TTC549 (cell line): Measurements from ENCODE around the gene LYST.
A peak's percentile ranks its signal among the peaks of the same experiment; 100 is the strongest.

Source experiments
- FAIRE-seq: peaks from 2 replicates; lab custom pipeline; 2012; peaks lifted over from hg19 to GRCh38; lab: Jason Lieb, UNC

Gene LYST

GRCh38 chr1:235883261-235883927 is 16.7 kb upstream of the LYST start:
- FAIRE-seq, result no peak

GRCh38 chr1:235882816-235883215 is 16.1 kb upstream of the LYST start:
- FAIRE-seq, result no peak

GRCh38 chr1:235881930-235882700 is 15.4 kb upstream of the LYST start:
- no peak for FAIRE-seq

- no peak for FAIRE-seq
Observed at GRCh38 chr1:235878082-235878811, 11.5 kb upstream of the LYST start.

- FAIRE-seq, result no peak
Observed at GRCh38 chr1:235876402-235876841, 9.7 kb upstream of the LYST start.

GRCh38 chr1:235875036-235875597 is 8.4 kb upstream of the LYST start:
- no peak for FAIRE-seq

GRCh38 chr1:235874261-235874660 is 7.6 kb upstream of the LYST start:
- FAIRE-seq, result no peak

- no peak for FAIRE-seq
Observed at GRCh38 chr1:235873571-235873970, 6.9 kb upstream of the LYST start.

GRCh38 chr1:235873045-235873444 is 6.3 kb upstream of the LYST start:
- peak; percentile 22 for FAIRE-seq

GRCh38 chr1:235872270-235872669 is 5.6 kb upstream of the LYST start:
- no peak for FAIRE-seq

GRCh38 chr1:235867903-235868469 is 1.3 kb upstream of the LYST start:
- FAIRE-seq, result no peak

GRCh38 chr1:235866913-235867845 is 473 bp upstream of the LYST start:
- peak; percentile 51 for FAIRE-seq

- FAIRE-seq, result peak; percentile 32
Observed at GRCh38 chr1:235865565-235866204, 1.0 kb downstream of the LYST start.

GRCh38 chr1:235864931-235865525 is 1.7 kb downstream of the LYST start:
- FAIRE-seq, result no peak

- FAIRE-seq, result no peak
Observed at GRCh38 chr1:235864469-235864868, 2.2 kb downstream of the LYST start.

GRCh38 chr1:235863699-235864093 is 3.0 kb downstream of the LYST start:
- no peak for FAIRE-seq

GRCh38 chr1:235861857-235862256 is 4.8 kb downstream of the LYST start:
- FAIRE-seq, result no peak

- no peak for FAIRE-seq
Observed at GRCh38 chr1:235860829-235861228, 5.9 kb downstream of the LYST start.

- FAIRE-seq, result peak; percentile 42
Observed at GRCh38 chr1:235859789-235860188, 6.9 kb downstream of the LYST start.

GRCh38 chr1:235858766-235859165 is 7.9 kb downstream of the LYST start:
- FAIRE-seq, result no peak
